ENCODE data around the gene WDR1.
"Not testable (repeated sequence)": the region's sequence is repeated elsewhere in the genome, so short reads cannot be mapped to it uniquely, and the experiment has no call there.

Gene WDR1

DNA sequence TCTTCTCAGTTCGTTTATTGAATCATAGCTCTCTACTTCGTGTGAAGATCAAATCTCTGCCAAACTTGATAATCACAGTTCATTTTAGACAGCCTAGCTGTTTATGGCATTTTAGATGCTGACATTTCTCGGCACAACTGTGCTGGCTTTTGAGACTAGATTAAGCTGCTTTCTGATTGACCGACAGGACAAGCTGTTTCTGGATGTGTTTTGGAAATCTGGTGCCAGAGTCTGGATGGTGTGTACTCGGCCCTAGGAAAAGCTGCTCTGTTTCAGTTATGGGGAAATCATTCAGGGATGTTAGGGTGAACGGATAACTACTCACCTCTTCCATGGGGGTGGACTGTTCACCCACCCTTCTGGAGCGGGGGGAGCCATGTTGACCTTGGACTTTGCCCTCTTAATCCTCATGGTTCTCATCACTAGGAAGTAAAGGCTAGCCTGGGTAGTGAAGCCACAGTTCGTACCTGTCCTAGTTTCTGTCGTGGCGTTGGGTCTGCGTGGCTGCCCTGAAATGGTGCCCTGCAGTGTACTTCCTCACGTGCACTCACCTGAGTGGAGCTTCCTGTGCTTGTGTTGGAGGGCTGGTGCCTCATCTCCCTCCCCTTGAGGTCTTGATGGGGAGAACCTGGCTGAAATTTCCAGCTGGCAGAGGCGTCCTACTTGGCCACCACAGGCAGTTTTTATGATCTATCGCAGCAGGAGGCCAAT lies 13.7 kb upstream of the WDR1 start:
- no peak for DNase-seq

GRCh38 chr4:10129196-10130177 lies 12.9 kb upstream of the WDR1 start:
- no peak for DNase-seq

- no peak for DNase-seq
Measured at GRCh38 chr4:10128761-10129160, 12.2 kb upstream of the WDR1 start.

DNA sequence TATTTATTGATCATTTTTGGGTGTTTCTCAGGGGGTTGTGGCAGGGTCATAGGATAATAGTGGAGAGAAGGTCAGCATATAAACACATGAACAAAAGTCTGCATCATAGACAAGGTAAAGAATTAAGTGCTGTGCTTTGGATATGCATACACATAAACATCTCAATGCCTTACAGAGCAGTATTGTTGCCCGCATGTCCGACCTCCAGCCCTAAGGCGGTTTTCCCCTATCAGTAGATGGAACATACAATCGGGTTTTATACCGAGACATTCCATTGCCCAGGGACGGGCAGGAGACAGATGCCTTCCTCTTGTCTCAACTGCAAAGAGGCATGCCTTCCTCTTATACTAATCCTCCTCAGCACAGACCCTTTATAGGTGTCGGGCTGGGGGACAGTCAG lies 10.9 kb upstream of the WDR1 start:
- not testable (repeated sequence) for DNase-seq

DNA sequence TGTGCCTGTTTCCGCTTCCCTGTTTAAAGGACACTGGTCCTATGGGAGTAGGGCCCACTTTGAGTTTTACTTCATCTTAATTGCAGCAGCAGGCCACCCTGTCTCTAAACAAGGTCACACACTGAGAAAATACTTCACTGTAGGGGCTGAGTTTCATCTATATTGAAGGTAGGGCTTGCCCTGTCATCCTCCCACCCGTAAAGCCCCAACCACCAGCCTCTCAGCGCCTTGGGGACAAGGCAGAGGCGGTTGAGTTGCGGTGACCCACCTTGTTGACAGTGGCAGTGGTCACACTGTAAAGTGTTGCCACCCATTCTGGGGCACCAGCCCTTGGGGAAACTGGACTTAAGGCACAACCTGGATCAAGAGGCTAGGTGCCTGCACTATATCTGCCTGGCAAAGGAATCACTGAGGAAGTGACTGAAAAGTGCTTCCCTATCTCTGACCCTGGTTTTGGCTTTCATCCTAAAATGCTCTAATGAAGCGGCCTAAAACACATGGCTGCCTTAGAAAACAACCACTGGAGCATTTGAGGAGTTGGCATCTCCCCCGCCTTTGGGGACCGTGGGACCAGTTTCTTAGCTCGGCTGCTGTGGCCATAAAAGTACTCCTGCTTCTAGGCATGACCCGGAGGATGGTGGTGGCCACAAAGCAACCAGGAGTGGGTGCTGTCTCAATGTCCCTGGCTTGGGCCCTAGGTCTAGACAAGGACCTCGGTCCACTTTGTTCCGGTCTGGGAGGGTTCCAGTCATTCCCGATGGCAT lies 7.8 kb upstream of the WDR1 start:
- no peak for DNase-seq

GRCh38 chr4:10123227-10124101 lies 6.9 kb upstream of the WDR1 start:
- no peak for DNase-seq

GRCh38 chr4:10122236-10122932 lies 5.8 kb upstream of the WDR1 start:
- DNase-seq, result no peak

DNA sequence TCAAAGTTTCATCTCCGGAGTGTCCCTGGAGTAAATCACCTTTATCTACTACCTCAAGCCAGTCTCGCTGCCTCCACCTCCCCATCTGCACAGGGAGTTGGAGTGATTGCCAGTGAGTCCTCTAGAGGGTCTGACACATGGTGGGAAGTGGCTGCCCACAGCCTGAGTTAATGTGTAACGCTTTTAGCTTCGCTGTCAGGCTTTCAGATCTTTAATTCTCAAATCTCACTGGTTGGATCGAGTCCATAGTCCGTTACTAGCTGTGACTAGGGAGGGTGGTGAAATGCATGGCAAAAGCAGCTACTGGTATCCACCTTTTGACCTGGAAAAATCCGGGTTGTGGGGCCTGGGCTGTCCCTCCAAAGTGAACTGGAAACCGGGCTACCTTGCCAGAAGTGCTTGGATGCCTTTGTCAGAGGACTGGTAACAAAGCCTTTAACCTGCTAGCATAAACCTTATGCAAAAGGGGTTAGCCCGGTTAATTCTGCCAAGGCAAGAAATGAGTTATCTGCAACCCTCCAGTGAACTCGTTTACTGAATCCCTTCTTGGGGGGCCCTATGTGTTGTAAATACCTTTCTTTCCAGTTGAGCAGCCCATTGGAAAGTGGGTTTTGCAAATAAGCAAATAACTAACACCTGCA lies 5.1 kb upstream of the WDR1 start:
- DNase-seq, result no peak

DNA sequence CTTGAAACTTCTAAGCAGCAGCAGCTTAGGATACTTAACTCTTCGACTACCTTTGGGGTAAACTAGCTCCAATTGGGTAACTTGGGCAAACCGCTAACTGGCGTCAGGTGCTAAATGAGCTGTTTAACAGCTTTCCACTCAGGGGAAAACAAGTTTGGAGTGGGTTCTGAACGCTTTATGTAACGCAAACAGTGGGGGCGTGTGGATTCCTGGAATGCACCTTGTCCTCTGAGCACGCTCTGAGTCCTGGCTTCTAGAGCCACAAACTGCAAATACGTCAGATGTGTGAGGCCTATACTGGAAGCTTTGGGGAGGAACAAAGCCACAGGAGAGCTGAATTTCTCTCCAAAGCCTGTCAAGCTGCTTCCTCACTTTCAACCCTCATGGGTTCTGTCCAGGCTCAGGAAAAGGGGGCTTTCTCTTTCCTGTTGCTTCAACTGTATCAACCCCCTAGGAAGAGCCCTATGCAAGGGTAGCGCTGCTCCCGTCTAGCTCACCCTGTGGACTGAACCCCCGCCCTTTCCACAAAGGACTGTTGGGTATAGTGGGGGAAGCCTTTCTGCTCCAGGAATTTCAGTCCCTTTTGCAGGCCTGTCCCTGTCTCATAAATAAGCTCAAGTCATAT lies 4.5 kb upstream of the WDR1 start:
- DNase-seq, result no peak

GRCh38 chr4:10119773-10120172 lies 3.2 kb upstream of the WDR1 start:
- DNase-seq, result no peak

DNA sequence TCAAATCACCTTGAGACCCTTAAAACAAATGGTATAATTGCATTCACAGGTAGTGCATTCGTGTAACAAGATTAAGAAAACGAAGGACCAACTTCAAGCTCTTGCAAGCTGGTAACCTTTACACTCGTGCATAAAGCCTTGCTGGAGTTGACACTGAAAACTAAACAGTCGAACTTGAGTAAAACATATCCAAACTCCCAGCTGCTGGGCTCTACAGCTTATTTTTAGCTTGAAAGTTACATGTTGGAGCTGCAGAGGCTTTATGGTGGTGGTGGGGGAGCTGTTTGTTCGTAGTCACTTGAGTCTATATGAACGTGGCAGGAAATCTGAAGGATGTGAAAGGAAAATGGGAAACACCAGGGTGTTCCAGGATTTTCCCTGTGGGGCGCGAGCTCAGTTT lies 2.7 kb upstream of the WDR1 start:
- no peak for DNase-seq

GRCh38 chr4:10118048-10119004 lies 1.7 kb upstream of the WDR1 start:
- no peak for DNase-seq

- DNase-seq, result no peak
Measured at GRCh38 chr4:10117359-10118047, 904 bp upstream of the WDR1 start.

- DNase-seq, result peak; percentile 10
Measured at GRCh38 chr4:10115797-10116568, 616 bp downstream of the WDR1 start.

GRCh38 chr4:10115271-10115796 lies 1.3 kb downstream of the WDR1 start:
- DNase-seq, result no peak

DNA sequence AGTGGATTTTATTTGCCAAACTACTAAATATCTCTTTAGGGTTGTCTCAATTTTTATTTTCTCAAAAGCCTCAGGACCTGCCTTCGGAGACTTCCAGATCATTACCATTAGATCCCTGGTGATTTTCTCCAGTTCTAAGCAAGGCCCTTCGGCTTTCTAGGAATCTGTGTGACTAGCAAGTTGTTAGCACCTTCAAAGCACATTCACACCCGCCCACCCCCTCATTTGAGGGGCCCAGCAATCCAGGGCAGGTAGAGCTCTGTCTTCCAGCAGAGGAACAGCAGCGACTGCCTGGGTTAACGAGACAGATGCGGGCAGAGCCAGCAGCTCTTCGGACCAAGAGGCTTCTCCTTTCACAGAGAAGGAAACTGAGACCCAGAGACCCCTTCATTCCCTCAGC lies 2.0 kb downstream of the WDR1 start:
- DNase-seq, result no peak

DNA sequence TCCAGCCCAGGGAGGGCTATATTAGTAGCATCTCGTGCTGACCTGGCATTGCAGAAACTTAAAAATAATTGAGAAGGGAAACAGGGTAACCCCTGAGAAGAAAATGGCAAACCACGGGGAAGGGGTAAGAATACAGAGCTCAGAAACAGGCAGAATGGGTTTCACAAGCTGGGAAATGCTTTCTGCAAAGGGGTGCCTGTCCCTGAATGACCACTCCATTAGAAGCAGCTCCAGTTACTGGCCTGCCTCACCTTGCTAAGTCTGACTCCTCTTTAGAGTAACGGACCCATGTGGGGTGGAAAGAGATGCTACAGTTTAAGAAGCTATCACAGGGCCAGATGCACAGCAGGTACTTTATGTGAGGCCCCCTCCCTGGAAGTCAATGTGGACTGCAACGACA lies 2.5 kb downstream of the WDR1 start:
- DNase-seq, result no peak

All from NCI-H2029 treated with DMSO at 0.1 percent for 48 hours (cell line).